RWPE1 (cell line): ENCODE data around the gene FSTL4.

Source experiments
- CTCF ChIA-PET: fragments of 350-600 bp; sonication (Branson Sonifier 250); formaldehyde crosslinking; extraction: SDS; loops from one replicate; lab custom pipeline; 2021; lab: Yijun Ruan, JAX
- POLR2A ChIA-PET: fragments of 400-600 bp; formaldehyde crosslinking; extraction: SDS; loops from one replicate; lab custom pipeline; 2020; ENCODE audit warnings: antibody characterized with exemption; ENCODE audit not compliant: low non-redundant PET; lab: Yijun Ruan, JAX
- DNase-seq: peaks from one replicate; pipeline ENCODE4 v3.0.0; 2012; ENCODE audit warnings: low spot score
- H3K27ac ChIP-seq: fragments of 450-650 bp; 2 replicates; pipeline ENCODE4 v1.5.1; 2017
- TF ChIP-seq, protein P1 (sequence below): fragments of 450-650 bp; conservative IDR thresholded peaks from 2 replicates; pipeline ENCODE4 v1.5.1; 2017; ENCODE audit warnings: low read depth, mild to moderate bottlenecking

FSTL4 gene

GRCh38 chr5:133392448-133392847 is 219.9 kb downstream of the FSTL4 start:
- ChIA-PET POLR2A (no interaction called here), CTCF (interaction anchor here (0.6 to 1.4 kb wide), 2 partner anchors 31 to 375 kb away, joined by 5 to 7 read pairs; no protein-coding TSS in a partner anchor)
- TF ChIP-seq, protein P1, sequence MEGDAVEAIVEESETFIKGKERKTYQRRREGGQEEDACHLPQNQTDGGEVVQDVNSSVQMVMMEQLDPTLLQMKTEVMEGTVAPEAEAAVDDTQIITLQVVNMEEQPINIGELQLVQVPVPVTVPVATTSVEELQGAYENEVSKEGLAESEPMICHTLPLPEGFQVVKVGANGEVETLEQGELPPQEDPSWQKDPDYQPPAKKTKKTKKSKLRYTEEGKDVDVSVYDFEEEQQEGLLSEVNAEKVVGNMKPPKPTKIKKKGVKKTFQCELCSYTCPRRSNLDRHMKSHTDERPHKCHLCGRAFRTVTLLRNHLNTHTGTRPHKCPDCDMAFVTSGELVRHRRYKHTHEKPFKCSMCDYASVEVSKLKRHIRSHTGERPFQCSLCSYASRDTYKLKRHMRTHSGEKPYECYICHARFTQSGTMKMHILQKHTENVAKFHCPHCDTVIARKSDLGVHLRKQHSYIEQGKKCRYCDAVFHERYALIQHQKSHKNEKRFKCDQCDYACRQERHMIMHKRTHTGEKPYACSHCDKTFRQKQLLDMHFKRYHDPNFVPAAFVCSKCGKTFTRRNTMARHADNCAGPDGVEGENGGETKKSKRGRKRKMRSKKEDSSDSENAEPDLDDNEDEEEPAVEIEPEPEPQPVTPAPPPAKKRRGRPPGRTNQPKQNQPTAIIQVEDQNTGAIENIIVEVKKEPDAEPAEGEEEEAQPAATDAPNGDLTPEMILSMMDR, result no peak
- DNase-seq, result no peak
- H3K27ac ChIP-seq, result no peak overlapping the region

DNA sequence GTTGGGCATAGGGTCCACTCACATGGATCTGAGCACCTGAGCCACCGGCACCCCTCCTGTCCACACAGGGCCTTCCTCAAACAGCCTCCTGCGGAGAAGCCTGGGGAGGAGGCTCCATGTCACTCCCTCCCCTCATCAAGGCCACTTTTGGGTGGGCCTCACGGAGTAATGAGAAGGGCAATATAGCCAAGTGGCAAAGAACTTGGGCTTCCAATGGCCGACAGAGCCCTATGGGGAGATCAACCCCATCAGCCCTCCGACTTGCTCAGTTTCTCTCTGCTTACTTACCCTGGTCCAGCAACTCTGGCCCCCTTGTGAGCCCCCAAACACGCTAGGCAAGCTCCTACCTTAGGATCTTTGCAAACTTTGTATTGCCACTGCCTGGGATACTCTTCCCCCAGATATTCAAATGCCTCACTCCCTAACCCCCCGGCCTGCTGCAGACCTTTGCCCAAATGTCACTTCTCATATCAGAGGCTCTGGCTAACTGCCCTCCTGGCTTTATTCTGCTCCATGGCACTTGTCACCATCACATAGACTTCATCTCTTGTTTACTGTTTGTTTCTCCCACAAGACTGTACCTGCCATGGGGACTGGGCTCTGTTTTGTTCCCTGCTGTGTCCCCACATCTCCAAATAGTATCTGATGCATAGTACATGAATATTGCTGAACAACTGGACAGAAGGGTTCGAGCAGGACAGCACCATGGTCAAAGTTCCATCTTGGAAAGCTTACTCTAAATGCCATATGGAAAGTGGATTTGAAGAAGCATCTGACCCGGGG is 220.8 kb downstream of the FSTL4 start:
- ChIA-PET POLR2A (no interaction called here), CTCF (interaction anchor here (0.6 to 1.2 kb wide), 2 partner anchors 43 to 280 kb away, joined by 3 read pairs; no protein-coding TSS in a partner anchor)
- TF ChIP-seq, protein P1, result no peak
- no peak for DNase-seq
- H3K27ac ChIP-seq, result no peak overlapping the region

DNA sequence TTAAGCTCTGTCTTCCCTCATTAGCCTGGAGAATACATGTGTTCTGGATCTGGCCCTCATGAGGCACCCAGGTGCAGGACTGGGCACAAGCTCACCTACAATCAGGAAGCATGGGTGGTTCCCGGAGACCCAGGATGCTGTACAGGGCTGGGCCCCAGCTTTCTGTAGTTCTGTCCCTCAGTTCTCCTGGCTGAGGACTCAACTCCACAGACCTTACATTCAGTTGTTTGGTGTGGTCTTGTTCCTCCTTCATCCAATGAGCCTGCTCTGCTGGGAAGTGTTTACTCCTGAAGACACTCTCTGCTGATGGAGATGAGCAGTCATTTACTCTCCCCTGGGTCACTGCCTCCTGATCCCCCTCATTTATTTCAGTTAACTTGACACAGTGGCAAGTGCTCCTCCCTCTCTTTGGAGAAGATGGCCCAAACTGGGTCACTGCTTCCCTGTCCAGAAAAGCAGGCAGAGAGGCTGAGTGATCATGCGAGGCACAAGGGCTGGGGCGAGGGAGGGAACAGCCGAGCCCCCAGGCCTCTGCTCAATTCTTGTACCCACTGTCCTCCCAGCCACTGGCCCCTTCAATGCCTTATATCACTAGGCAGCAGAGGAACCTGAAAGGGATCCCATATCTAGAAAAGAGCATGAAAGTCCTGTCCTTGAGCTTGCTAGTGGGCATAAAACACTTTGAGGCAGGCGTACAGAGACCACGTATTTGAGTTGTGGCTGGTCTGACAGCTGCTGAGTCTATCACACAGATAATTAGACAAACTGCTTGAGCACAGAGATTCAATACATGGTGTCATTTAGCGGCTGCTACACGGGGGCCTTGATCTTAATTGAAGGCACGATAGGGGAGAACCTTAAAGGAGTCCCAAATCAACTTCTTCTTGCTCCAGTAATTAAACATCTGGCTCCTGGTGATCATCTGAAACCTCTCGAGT is 221.7 kb downstream of the FSTL4 start:
- TF ChIP-seq, protein P1, result no peak
- H3K27ac ChIP-seq, result no peak overlapping the region
- POLR2A ChIA-PET, result no interaction called here
- DNase-seq, result no peak
- CTCF ChIA-PET, result interaction anchor here (0.6 to 1.2 kb wide), 2 partner anchors 44 to 279 kb away, joined by 3 read pairs; no protein-coding TSS in a partner anchor

GRCh38 chr5:133389066-133389590 is 223.2 kb downstream of the FSTL4 start:
- POLR2A ChIA-PET, result no interaction called here
- DNase-seq, result no peak
- CTCF ChIA-PET, result interaction anchor here (0.6 kb wide), 1 partner anchor 278 kb away, joined by 3 read pairs; no protein-coding TSS in a partner anchor
- H3K27ac ChIP-seq, result no peak overlapping the region
- TF ChIP-seq, protein P1, result no peak

GRCh38 chr5:133387621-133388020 is 224.7 kb downstream of the FSTL4 start:
- ChIA-PET CTCF (interaction anchor here (0.7 kb wide), 1 partner anchor 849 kb away, joined by 3 read pairs; no protein-coding TSS in a partner anchor), POLR2A (no interaction called here)
- H3K27ac ChIP-seq, result no peak overlapping the region
- TF ChIP-seq, protein P1, result no peak
- DNase-seq, result no peak

DNA sequence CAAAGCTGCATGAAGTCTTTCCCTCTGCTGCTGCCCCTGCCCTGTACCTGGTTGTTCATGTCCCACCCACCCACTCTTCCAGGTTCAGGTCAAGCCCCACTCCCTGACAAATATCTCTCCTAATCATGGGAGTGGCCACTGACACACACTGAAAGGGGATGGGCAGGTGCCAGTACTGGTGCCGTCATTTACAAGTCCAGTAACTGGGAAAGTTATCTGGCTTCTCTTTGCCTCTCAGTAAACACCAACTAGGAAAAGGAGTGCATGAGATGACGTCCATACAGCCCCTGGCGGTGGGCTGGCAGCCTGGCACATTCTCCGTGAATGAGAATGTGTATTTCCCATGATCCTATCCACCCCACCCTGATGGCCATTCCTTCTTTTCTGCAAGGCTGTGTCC is 225.2 kb downstream of the FSTL4 start:
- DNase-seq, result no peak
- POLR2A ChIA-PET, result no interaction called here
- H3K27ac ChIP-seq, result no peak overlapping the region
- CTCF ChIA-PET, result interaction anchor here (0.7 kb wide), 1 partner anchor 849 kb away, joined by 3 read pairs; no protein-coding TSS in a partner anchor
- TF ChIP-seq, protein P1, result no peak
